ENCODE measurements around the gene RGMB.

- TF ChIP-seq CTCF (IDR thresholded peaks at IDR 0.05) (no peak), EP300 (IDR thresholded peaks at IDR 0.05) (no peak), POLR2A (IDR thresholded peaks at IDR 0.05) (no peak)
Observed at GRCh38 chr5:98736753-98737152, 36.7 kb upstream of the RGMB start.

Measured in ovary (tissue), 3 donors.